ENCODE measurements around the gene XCL2. TPM values are rescaled to one million over a fixed set of nuclear protein-coding genes. Genes with fewer than 3 reads are reported as not detected.
"Not testable (repeated sequence)": the region's sequence is repeated elsewhere in the genome, so short reads cannot be mapped to it uniquely, and the experiment has no call there.

Gene XCL2
- total RNA-seq, 2 donors from 2014 or later: not detected

DNA sequence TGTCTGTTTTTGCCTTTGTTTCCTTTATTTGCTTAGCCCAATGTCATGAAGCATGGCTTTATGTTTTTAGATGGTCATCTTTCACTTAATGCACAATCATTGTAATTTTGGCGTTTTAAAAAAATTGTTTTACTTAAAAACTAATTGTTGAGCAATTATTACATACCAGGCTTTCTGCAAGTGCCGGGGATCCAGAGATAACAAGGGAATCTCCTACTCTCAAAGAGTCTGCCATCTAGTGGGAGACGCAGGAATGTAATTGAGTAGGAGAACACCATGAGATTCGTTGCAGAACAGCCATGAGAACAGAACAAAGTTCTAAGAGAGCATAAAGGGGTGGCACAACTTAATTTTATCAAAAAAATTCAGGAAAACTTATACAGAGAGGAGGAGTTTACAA, 30.4 kb upstream of the XCL2 start:
- H3K4me1 ChIP-seq; H3K36me3 ChIP-seq (replicated peaks in 1 of 2; ENCODE audit: insufficient read depth in 1 of 2, low read depth in 2 of 2); H3K27ac ChIP-seq; H3K9me3 ChIP-seq; H3K4me3 ChIP-seq; H3K27me3 ChIP-seq: not testable (repeated sequence)
- TF ChIP-seq, protein P1, sequence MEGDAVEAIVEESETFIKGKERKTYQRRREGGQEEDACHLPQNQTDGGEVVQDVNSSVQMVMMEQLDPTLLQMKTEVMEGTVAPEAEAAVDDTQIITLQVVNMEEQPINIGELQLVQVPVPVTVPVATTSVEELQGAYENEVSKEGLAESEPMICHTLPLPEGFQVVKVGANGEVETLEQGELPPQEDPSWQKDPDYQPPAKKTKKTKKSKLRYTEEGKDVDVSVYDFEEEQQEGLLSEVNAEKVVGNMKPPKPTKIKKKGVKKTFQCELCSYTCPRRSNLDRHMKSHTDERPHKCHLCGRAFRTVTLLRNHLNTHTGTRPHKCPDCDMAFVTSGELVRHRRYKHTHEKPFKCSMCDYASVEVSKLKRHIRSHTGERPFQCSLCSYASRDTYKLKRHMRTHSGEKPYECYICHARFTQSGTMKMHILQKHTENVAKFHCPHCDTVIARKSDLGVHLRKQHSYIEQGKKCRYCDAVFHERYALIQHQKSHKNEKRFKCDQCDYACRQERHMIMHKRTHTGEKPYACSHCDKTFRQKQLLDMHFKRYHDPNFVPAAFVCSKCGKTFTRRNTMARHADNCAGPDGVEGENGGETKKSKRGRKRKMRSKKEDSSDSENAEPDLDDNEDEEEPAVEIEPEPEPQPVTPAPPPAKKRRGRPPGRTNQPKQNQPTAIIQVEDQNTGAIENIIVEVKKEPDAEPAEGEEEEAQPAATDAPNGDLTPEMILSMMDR (IDR thresholded peaks at IDR 0.05): peak; percentile 34 to 71 (median 54)
- intact Hi-C loops (cut with DNase I): loop anchor here (5.0 kb wide), 1 partner anchor 127 kb away; no protein-coding TSS in a partner anchor
- peak; percentile 29 to 68 (median 42) for DNase-seq
- WGBS, 2 donors: 0 to 4% methylated on average over 4 of the region's 4 CpGs
- peak; percentile 83 for ATAC-seq

DNA sequence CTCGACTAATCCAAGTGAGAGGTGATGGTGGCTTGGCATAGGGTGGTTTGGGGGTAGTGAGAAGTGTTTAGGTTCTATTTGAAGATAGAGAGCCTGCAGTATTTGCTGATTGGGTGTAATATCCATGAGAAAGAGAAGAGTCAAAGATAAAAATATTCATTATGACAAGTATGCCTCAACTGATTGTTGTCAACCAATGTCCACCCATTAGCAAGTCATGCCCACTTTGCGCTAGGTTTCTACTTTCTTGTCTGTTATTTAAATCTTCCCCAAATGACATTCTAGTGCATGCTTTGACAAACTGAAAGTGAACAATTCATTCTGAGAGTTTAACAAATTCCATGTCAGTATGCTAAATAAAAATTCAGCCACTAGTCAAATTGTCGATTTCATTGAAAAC, 28.8 kb upstream of the XCL2 start:
- intact Hi-C loops (cut with DNase I): loop anchor here (5.0 kb wide), 1 partner anchor 125 kb away; no protein-coding TSS in a partner anchor
- Histone ChIP-seq H3K27ac (no peak overlapping the region), H3K9me3 (no peaks in the 10 kb centered on the region), H3K27me3 (no peaks in the 10 kb centered on the region), H3K4me3 (no peak overlapping the region), H3K36me3 (replicated peaks in 1 of 2; ENCODE audit: insufficient read depth in 1 of 2, low read depth in 2 of 2) (no peaks in the 10 kb centered on the region), H3K4me1 (no peaks in the 10 kb centered on the region)
- ATAC-seq (no peak), DNase-seq (no peak)
- no peak for TF ChIP-seq POLR2A (IDR thresholded peaks at IDR 0.05)
- TF ChIP-seq, protein P1 (IDR thresholded peaks at IDR 0.05): no peak
- WGBS, 2 donors: 89 to 96% methylated on average over 3 of the region's 3 CpGs

DNA sequence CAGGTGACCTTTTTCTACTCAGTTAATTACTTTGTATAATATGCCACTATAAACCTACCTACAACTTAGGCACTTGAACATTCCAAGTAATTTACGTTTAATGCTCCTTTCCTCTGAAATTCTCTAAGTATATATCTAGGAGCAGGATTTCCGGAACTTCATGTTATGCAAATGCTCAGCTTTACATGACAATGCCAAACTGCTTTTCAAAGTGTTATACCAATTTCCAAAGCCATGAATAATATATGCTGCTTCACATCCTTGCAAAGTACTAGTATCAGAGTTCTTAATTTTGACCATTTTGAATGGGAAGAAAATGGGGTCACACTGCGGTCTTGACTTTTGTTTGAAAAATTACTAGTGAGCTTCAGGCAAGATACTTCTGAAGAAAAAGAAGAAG, 26.9 kb upstream of the XCL2 start:
- Histone ChIP-seq H3K27ac (no peak overlapping the region), H3K9me3 (no peaks in the 10 kb centered on the region), H3K4me1 (no peaks in the 10 kb centered on the region), H3K4me3 (no peak overlapping the region), H3K27me3 (no peaks in the 10 kb centered on the region), H3K36me3 (replicated peaks in 1 of 2; ENCODE audit: insufficient read depth in 1 of 2, low read depth in 2 of 2) (no peaks in the 10 kb centered on the region)
- DNase-seq (no peak), ATAC-seq (no peak)
- 87 to 88% methylated on average over 3 of the region's 3 CpGs for WGBS, 2 donors
- intact Hi-C loops (cut with DNase I): loop anchor here (5.0 kb wide), 1 partner anchor 123 kb away; no protein-coding TSS in a partner anchor
- TF ChIP-seq, protein P1 (IDR thresholded peaks at IDR 0.05): no peak
- TF ChIP-seq POLR2A (IDR thresholded peaks at IDR 0.05): no peak

DNA sequence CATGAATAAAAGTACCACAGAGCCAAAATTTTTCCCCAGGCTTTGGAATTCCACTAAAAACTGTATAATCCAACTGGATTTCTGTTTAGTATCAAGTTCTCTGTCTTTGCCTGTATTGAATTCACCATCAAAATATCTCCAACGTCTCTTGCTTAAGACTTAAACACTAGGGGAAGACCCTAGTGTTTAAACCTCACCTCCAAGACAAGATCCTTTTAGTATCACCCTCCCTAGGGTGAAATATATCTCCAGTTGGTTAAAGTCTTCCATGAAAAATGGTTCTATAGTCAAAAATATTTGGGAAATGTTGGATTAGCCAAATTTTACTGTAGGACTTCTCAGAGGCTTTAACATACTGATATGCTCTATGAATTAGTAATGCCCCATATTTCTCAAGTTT, 24.5 kb upstream of the XCL2 start:
- intact Hi-C loops (cut with DNase I): no loop called here
- WGBS, 2 donors: 66 to 78% methylated on average over 1 of the region's 1 CpG
- TF ChIP-seq, protein P1 (IDR thresholded peaks at IDR 0.05): no peak
- TF ChIP-seq POLR2A (IDR thresholded peaks at IDR 0.05): no peak

DNA sequence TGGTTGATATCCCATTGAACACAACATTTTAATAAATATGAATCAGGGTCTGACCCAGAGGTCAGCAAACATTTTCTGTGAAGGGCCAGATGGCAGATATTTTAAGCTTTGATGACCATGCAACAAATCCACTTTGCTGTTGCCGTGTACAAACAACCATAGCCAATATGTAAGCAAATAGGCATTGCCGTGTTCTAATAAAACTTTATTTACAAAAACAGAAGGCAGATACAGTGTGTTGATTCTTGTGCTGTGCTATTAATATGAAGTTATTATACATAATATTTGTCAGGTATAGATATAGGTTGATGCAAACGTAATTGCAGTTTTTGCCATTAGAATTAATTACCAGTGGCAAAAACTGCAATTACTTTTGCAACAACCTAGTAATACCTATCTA, 23.8 kb upstream of the XCL2 start:
- intact Hi-C loops (cut with DNase I): no loop called here
- H3K4me1 ChIP-seq: no peaks in the 10 kb centered on the region
- H3K4me3 ChIP-seq: no peak overlapping the region
- TF ChIP-seq POLR2A (IDR thresholded peaks at IDR 0.05): no peak
- TF ChIP-seq, protein P1 (IDR thresholded peaks at IDR 0.05): no peak
- no peaks in the 10 kb centered on the region for H3K9me3 ChIP-seq
- WGBS, 2 donors: 93 to 96% methylated on average over 3 of the region's 3 CpGs
- DNase-seq: no peak
- no peaks in the 10 kb centered on the region for H3K36me3 ChIP-seq (replicated peaks in 1 of 2; ENCODE audit: insufficient read depth in 1 of 2, low read depth in 2 of 2)
- ATAC-seq: no peak
- H3K27me3 ChIP-seq: no peaks in the 10 kb centered on the region
- H3K27ac ChIP-seq: no peak overlapping the region

More for the DNA sequence above, 24.5 kb upstream of the XCL2 start:
- no peaks in the 10 kb centered on the region for H3K36me3 ChIP-seq (replicated peaks in 1 of 2; ENCODE audit: insufficient read depth in 1 of 2, low read depth in 2 of 2)
- no peak overlapping the region for H3K4me3 ChIP-seq
- DNase-seq: no peak
- ATAC-seq: no peak
- no peaks in the 10 kb centered on the region for H3K4me1 ChIP-seq
- no peaks in the 10 kb centered on the region for H3K9me3 ChIP-seq
- H3K27ac ChIP-seq: no peak overlapping the region
- no peaks in the 10 kb centered on the region for H3K27me3 ChIP-seq
